HG03280 (cell line): ENCODE data around the gene RBPJL.

Experiments
- ATAC-seq: cut with Tn5 transposase; IDR thresholded peaks from one replicate; pipeline ENCODE4 v1.9.1; 2021; ENCODE audit warnings: mild to moderate bottlenecking, moderate library complexity; ENCODE audit not compliant: unreplicated experiment

RBPJL gene

GRCh38 chr20:45358282-45359068, 51.8 kb downstream of the RBPJL start:
- no peak for ATAC-seq

- no peak for ATAC-seq
Observed at GRCh38 chr20:45359069-45359405, 52.4 kb downstream of the RBPJL start.

GRCh38 chr20:45359406-45360148, 52.9 kb downstream of the RBPJL start:
- ATAC-seq, result no peak

- no peak for ATAC-seq
Observed at GRCh38 chr20:45361793-45362192, 55.2 kb downstream of the RBPJL start.

GRCh38 chr20:45362804-45363610, 56.4 kb downstream of the RBPJL start, which contains the start of gene SYS1:
Gene SYS1, plus strand, starts transcription at chr20:45363156. Its CDS starts 376 bp downstream, at chr20:45363532.
- peak; percentile 87 for ATAC-seq

GRCh38 chr20:45363611-45364492, 57.2 kb downstream of the RBPJL start:
- no peak for ATAC-seq

GRCh38 chr20:45365444-45365970, 58.9 kb downstream of the RBPJL start:
- no peak for ATAC-seq

GRCh38 chr20:45366192-45366591, 59.6 kb downstream of the RBPJL start:
- ATAC-seq, result no peak

- ATAC-seq, result no peak
Observed at GRCh38 chr20:45366631-45367030, 60.0 kb downstream of the RBPJL start.

- ATAC-seq, result no peak
Observed at GRCh38 chr20:45367126-45367525, 60.5 kb downstream of the RBPJL start.
